ENCODE results near the gene LSAMP.
A peak's percentile ranks its signal among the peaks of the same experiment; 100 is the strongest.
"Not testable (repeated sequence)": the region's sequence is repeated elsewhere in the genome, so short reads cannot be mapped to it uniquely, and the experiment has no call there.

The LSAMP gene

GRCh38 chr3:115792206-115792955 is 652.9 kb downstream of the LSAMP start:
- DNase-seq (ENCODE audit: low read depth) = peak; percentile 59

- DNase-seq (ENCODE audit: low read depth) = not testable (repeated sequence)
Measured at GRCh38 chr3:115791271-115792153, 653.8 kb downstream of the LSAMP start.

- peak; percentile 98 for DNase-seq (ENCODE audit: low read depth)
Measured at GRCh38 chr3:115790759-115791158, 654.5 kb downstream of the LSAMP start.

GRCh38 chr3:115789481-115789880 is 655.8 kb downstream of the LSAMP start:
- DNase-seq (ENCODE audit: low read depth) = no peak

- peak; percentile 94 for DNase-seq (ENCODE audit: low read depth)
Measured at GRCh38 chr3:115788921-115789470, 656.3 kb downstream of the LSAMP start.

- no peak for DNase-seq (ENCODE audit: low read depth)
Measured at GRCh38 chr3:115787818-115788217, 657.5 kb downstream of the LSAMP start.

- no peak for DNase-seq (ENCODE audit: low read depth)
Measured at GRCh38 chr3:115785782-115786181, 659.5 kb downstream of the LSAMP start.

GRCh38 chr3:115784739-115785536 is 660.3 kb downstream of the LSAMP start:
- peak; percentile 58 for DNase-seq (ENCODE audit: low read depth)

GRCh38 chr3:115783938-115784738 is 661.1 kb downstream of the LSAMP start:
- peak; percentile 96 for DNase-seq (ENCODE audit: low read depth)

GRCh38 chr3:115783426-115783825 is 661.9 kb downstream of the LSAMP start:
- not testable (repeated sequence) for DNase-seq (ENCODE audit: low read depth)

- no peak for DNase-seq (ENCODE audit: low read depth)
Measured at GRCh38 chr3:115779011-115779410, 666.3 kb downstream of the LSAMP start.

GRCh38 chr3:115772951-115773350 is 672.3 kb downstream of the LSAMP start:
- no peak for DNase-seq (ENCODE audit: low read depth)

GRCh38 chr3:115768661-115769060 is 676.6 kb downstream of the LSAMP start:
- no peak for DNase-seq (ENCODE audit: low read depth)

GRCh38 chr3:115766587-115767482 is 678.5 kb downstream of the LSAMP start:
- DNase-seq (ENCODE audit: low read depth) = peak; percentile 71

- no peak for DNase-seq (ENCODE audit: low read depth)
Measured at GRCh38 chr3:115761927-115762305, 683.4 kb downstream of the LSAMP start.

GRCh38 chr3:115760716-115761115 is 684.6 kb downstream of the LSAMP start:
- no peak for DNase-seq (ENCODE audit: low read depth)

- no peak for DNase-seq (ENCODE audit: low read depth)
Measured at GRCh38 chr3:115758076-115758763, 687.1 kb downstream of the LSAMP start.

GRCh38 chr3:115752978-115753377 is 692.3 kb downstream of the LSAMP start:
- not testable (repeated sequence) for DNase-seq (ENCODE audit: low read depth)

All from ELR (cell line).